GM12878 (cell line): ENCODE measurements around the gene MID1. TPM values are rescaled to one million over a fixed set of nuclear protein-coding genes. Genes with fewer than 3 reads are reported as not detected.

ENCODE experiments used
- ATAC-seq: fragments of 200-7000 bp; cut with Tn5 transposase; 3 replicates; pipeline ENCODE4 v1.9.1; 2020; ENCODE audit warnings: mild to moderate bottlenecking, moderate library complexity
- BruUV-seq: library from RNA; stranded (reverse); fragments of 400-500 nt; replicated peaks from 2 replicates; lab custom pipeline; 2021; lab: Mats Ljungman, UMichigan
- CTCF ChIA-PET: fragments of 300-600 bp; sonication (Branson Sonifier 250); formaldehyde crosslinking; extraction: SDS; loops from one replicate; lab custom pipeline; 2021; ENCODE audit warnings: inconsistent platforms; lab: Yijun Ruan, JAX
- POLR2A ChIA-PET: fragments of 350-600 bp; formaldehyde crosslinking; extraction: SDS; loops from one replicate; lab custom pipeline; 2021; ENCODE audit warnings: inconsistent platforms; lab: Charles Lee
- RAD21 ChIA-PET: fragments of 300-600 bp; sonication (Branson Sonifier 250); formaldehyde crosslinking; loops from one replicate; lab custom pipeline; 2023; ENCODE audit warnings: antibody characterized with exemption; ENCODE audit not compliant: unreplicated experiment; lab: Charles Lee
- SMC1A ChIA-PET: fragments of 300-600 bp; sonication (Branson Sonifier 250); formaldehyde crosslinking; loops from one replicate; lab custom pipeline; 2023; ENCODE audit not compliant: unreplicated experiment, uncharacterized antibody; lab: Charles Lee
- DNase-seq: peaks from one replicate; pipeline ENCODE4 v3.0.0-alpha.2; 2011; ENCODE audit warnings: low read depth, low spot score
- FAIRE-seq: peaks from 3 replicates; lab custom pipeline; 2011; peaks lifted over from hg19 to GRCh38; lab: Jason Lieb, UNC
- H2AFZ ChIP-seq: 2 replicates; pipeline ENCODE4 v1.6.0; 2011; ENCODE audit warnings: low read depth, low read length, control low read depth; ENCODE audit not compliant: control insufficient read depth
- H3K27ac ChIP-seq: 2 replicates; pipeline ENCODE4 v1.5.1; 2011; ENCODE audit warnings: control low read depth; ENCODE audit not compliant: control insufficient read depth, insufficient read depth
- H3K27me3 ChIP-seq, 2 experiments: replicated peaks in 1 of 2; 2 replicates each; pipeline versions ENCODE4 v1.6.0 to v1.6.1; 2011; ENCODE audit warnings: low read length in 1 of 2; ENCODE audit not compliant: control insufficient read depth in 2 of 2, insufficient read depth in 2 of 2
- H3K36me3 ChIP-seq, 2 experiments: 2 replicates each; pipeline ENCODE4 v1.5.1; 2011; ENCODE audit warnings: low read length in 1 of 2; ENCODE audit not compliant: control insufficient read depth in 2 of 2, insufficient read depth in 2 of 2
- H3K4me1 ChIP-seq: 2 replicates; pipeline ENCODE4 v1.6.1; 2011; ENCODE audit warnings: mild to moderate bottlenecking, low read length, moderate library complexity, mixed read lengths; ENCODE audit not compliant: control insufficient read depth, insufficient read depth
- H3K4me2 ChIP-seq: 2 replicates; pipeline ENCODE4 v1.6.0; 2011; ENCODE audit warnings: control low read depth; ENCODE audit not compliant: control insufficient read depth, insufficient read depth
- H3K4me3 ChIP-seq: fragments of 200-600 bp; sonication (generic); 2 replicates; pipeline ENCODE4 v1.5.1; 2016
- H3K79me2 ChIP-seq: 2 replicates; pipeline ENCODE4 v1.6.0; 2011; ENCODE audit warnings: low read length; ENCODE audit not compliant: control insufficient read depth, insufficient read depth
- H3K9ac ChIP-seq: 2 replicates; pipeline ENCODE4 v1.8.0; 2011; ENCODE audit warnings: low read length, control low read depth, mixed read lengths; ENCODE audit not compliant: control insufficient read depth, insufficient read depth
- H3K9me3 ChIP-seq: replicated peaks from 3 replicates; pipeline ENCODE4 v1.5.1; 2011; ENCODE audit warnings: mild to moderate bottlenecking, low read length; ENCODE audit not compliant: control insufficient read depth, insufficient read depth
- H4K20me1 ChIP-seq: 2 replicates; pipeline ENCODE4 v1.6.0; 2011; ENCODE audit not compliant: control insufficient read depth, insufficient read depth
- CREB1 ChIP-seq: IDR thresholded peaks from 2 replicates; pipeline ENCODE4 v1.6.1; 2012; ENCODE audit warnings: low read depth, mild to moderate bottlenecking, inconsistent platforms
- CREM ChIP-seq: IDR thresholded peaks from 2 replicates; pipeline ENCODE4 v1.6.1; 2014; ENCODE audit warnings: antibody characterized with exemption, low read depth
- EP300 ChIP-seq, 2 experiments: fragments of 150-350 bp in 1 of 2; IDR thresholded peaks; 2 replicates each; pipeline ENCODE4 v1.6.1; 2011 to 2012; ENCODE audit warnings: low read depth in 2 of 2, low read length in 2 of 2, borderline replicate concordance in 1 of 2, improper control_type of control experiment in 1 of 2, inconsistent platforms in 1 of 2; ENCODE audit not compliant: control insufficient read depth in 1 of 2
- ETV6 ChIP-seq, 2 experiments: fragments of 450-650 bp in 1 of 2; IDR thresholded peaks in 1 of 2; conservative IDR thresholded peaks in 1 of 2; 2 replicates each; pipeline ENCODE4 v1.6.1; 2014; ENCODE audit warnings: antibody characterized with exemption in 1 of 2, borderline replicate concordance in 1 of 2, low read depth in 1 of 2, mild to moderate bottlenecking in 1 of 2, moderate library complexity in 1 of 2
- EZH2 ChIP-seq: IDR thresholded peaks from 2 replicates; pipeline ENCODE4 v1.6.1; 2012; ENCODE audit warnings: low read depth, mild to moderate bottlenecking, control low read depth, inconsistent platforms, low read length, borderline replicate concordance; ENCODE audit not compliant: control insufficient read depth
- FOXM1 ChIP-seq: IDR thresholded peaks from 2 replicates; pipeline ENCODE4 v1.6.1; 2012; ENCODE audit warnings: low read depth, mild to moderate bottlenecking, inconsistent platforms, low read length, moderate library complexity
- MEF2B ChIP-seq: fragments of 450-650 bp; IDR thresholded peaks from 2 replicates; pipeline ENCODE4 v1.6.1; 2018; ENCODE audit warnings: mild to moderate bottlenecking, moderate library complexity; ENCODE audit not compliant: partially characterized antibody, poor library complexity, severe bottlenecking
- NBN ChIP-seq: fragments of 450-650 bp; IDR thresholded peaks from 2 replicates; pipeline ENCODE4 v1.6.1; 2016
- RFX5 ChIP-seq: IDR thresholded peaks from 2 replicates; pipeline ENCODE4 v1.6.1; 2011; ENCODE audit warnings: low read depth, low read length, improper control_type of control experiment
- SREBF1 ChIP-seq: IDR thresholded peaks from 2 replicates; pipeline ENCODE4 v1.6.1; 2012; ENCODE audit warnings: mild to moderate bottlenecking, low read length
- TCF7 ChIP-seq: IDR thresholded peaks from 2 replicates; pipeline ENCODE4 v1.6.1; 2014; ENCODE audit warnings: antibody characterized with exemption, borderline replicate concordance
- WGBS: methylation state at CpG from one replicate; pipeline ENCODE4 v1.1.6; 2016; ENCODE audit warnings: low lambda C conversion rate; ENCODE audit not compliant: insufficient replicate concordance, insufficient coverage; ENCODE audit errors: missing lambda C conversion rate; 5-methylcytosine and 5-hydroxymethylcytosine counted together
- in situ Hi-C: fragments of 300-500 bp; cut with MboI; formaldehyde crosslinking; loops from 9 replicates; pipeline ENCODE4 v1.14.3; 2018; ENCODE audit warnings: mixed read lengths
- intact Hi-C: fragments of 100-400 bp; cut with micrococcal nuclease; formaldehyde crosslinking; loops from one replicate; pipeline ENCODE4 v1.14.2; 2022; ENCODE audit not compliant: unreplicated experiment
- polyA plus RNA-seq, 11 experiments: library from polyadenylated mRNA; depleted of rRNA in 4 of 11; unstranded in 6 of 11; stranded (reverse) in 5 of 11; fragments of >200 nt; fragmentation: Nextera tagmentation in 4 of 11; fragmentation: Illumina TruSeq in 1 of 11; extraction: Ambion mirVana in 4 of 11; extraction: Trizol in 1 of 11; gene quantifications; 1 replicate in 1 of 11; 2 replicates in 10 of 11; pipeline versions ENCODE4 v1.2.1 to v1.2.3, GENCODE V29; 2011 to 2016; ENCODE audit warnings: inconsistent platforms in 2 of 11, missing spikeins in 2 of 11, low read depth in 1 of 11
- total RNA-seq, 4 experiments: library from RNA; depleted of rRNA in 3 of 4; stranded (reverse); fragments of >200 nt in 3 of 4; fragmentation: Illumina TruSeq in 1 of 4; extraction: Trizol in 1 of 4; gene quantifications; 2 replicates each; pipeline versions ENCODE4 v1.2.1 to v1.2.3, GENCODE V29; 2013 to 2021
- TF ChIP-seq, protein P1 (sequence below): fragments of 450-650 bp; IDR thresholded peaks from 2 replicates; pipeline ENCODE4 v1.6.1; 2018; ENCODE audit warnings: mild to moderate bottlenecking, low read depth, moderate library complexity; ENCODE audit not compliant: partially characterized antibody
- TF ChIP-seq, protein P2 (sequence below): IDR thresholded peaks from 2 replicates; pipeline ENCODE4 v1.6.1; 2011; ENCODE audit warnings: borderline replicate concordance, low read depth, mild to moderate bottlenecking, moderate library complexity, low read length; ENCODE audit not compliant: insufficient read depth, poor library complexity, severe bottlenecking

Gene MID1
- total and polyA plus RNA-seq, 10 of the 15 experiments (the other 5 are each of a cell fraction or from before 2014, with no cell fraction given): 0.04 to 0.51 (median 0.14) TPM; not detected in 1

DNA sequence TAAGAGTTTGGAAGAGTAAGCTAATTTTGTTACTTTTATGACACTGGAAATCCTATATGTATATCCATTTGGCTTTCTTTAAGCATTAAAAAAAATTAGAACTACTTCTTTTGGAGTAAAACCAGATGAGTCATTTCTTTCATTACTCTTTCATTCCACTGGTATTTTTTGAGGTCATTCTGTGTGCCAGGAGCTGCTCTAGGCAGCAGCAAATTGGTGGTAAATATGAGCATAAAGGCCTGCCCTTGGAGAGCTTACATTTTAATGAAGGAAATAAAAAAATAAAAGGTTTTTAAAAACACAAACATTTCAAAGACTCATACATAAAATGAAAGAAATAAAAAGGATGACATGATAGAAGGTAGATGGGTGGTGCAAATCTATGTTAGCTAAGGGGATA is 37.4 kb downstream of the MID1 start:
- TF ChIP-seq CREB1: no peak
- TF ChIP-seq, all 136 proteins: peak for 0
- H3K79me2 ChIP-seq: no peaks in the 10 kb centered on the region
- CTCF ChIA-PET: interaction anchor here (0.5 to 1.6 kb wide), 5 partner anchors 15 to 394 kb away, joined by 3 to 5 read pairs (median 3); no protein-coding TSS in a partner anchor

DNA sequence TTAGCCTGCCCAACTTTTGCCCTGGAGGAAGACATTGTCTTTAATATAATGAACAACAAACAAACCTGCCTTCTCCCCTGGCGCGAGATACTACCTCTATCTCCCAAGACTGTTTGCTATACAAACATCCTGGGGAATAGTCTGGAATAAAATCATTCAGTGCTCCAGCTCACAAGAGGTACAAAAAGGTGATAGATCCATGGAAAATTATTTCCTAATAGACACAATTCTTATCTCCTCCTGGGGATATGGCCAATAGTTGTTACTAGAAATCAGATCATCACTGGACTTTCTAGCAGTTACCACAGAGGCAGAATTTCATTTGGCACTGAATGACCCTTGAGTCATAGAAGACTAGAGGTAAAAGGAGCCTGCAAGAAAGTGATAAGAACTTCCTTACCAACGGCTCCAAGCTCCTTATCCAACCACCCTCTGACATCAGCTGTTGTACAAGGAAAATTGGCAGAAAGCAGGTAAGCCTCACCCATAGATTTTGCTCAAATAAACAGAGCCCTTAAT is 38.1 kb downstream of the MID1 start:
- WGBS: 40% methylated on average over 3 of the region's 3 CpGs
- Histone ChIP-seq H3K27ac (no peak overlapping the region), H3K79me2 (no peaks in the 10 kb centered on the region), H4K20me1 (no peaks in the 10 kb centered on the region), H3K4me1 (no peaks in the 10 kb centered on the region), H3K36me3 (no peaks in the 10 kb centered on the region), H3K4me3 (no peak overlapping the region), H3K9ac (no peak overlapping the region), H3K9me3 (no peaks in the 10 kb centered on the region), H3K4me2 (no peak overlapping the region), H2AFZ (no peak overlapping the region), H3K27me3 (no peaks in the 10 kb centered on the region)
- DNase-seq (no peak), ATAC-seq (no peak), FAIRE-seq (no peak)
- ChIA-PET SMC1A (interaction anchor here (1.0 kb wide), 1 partner anchor 41 kb away, joined by 3 read pairs; no protein-coding TSS in a partner anchor), CTCF (interaction anchor here (0.7 to 1.6 kb wide), 4 partner anchors 18 to 394 kb away, joined by 3 to 5 read pairs (median 3); no protein-coding TSS in a partner anchor), POLR2A (no interaction called here), RAD21 (no interaction called here)
- no TSS peak for BruUV-seq
- intact Hi-C loops: no loop called here
- in situ Hi-C loops: no loop called here
- no peak for TF ChIP-seq CREM
- TF ChIP-seq NBN: no peak
- TF ChIP-seq, protein P1, sequence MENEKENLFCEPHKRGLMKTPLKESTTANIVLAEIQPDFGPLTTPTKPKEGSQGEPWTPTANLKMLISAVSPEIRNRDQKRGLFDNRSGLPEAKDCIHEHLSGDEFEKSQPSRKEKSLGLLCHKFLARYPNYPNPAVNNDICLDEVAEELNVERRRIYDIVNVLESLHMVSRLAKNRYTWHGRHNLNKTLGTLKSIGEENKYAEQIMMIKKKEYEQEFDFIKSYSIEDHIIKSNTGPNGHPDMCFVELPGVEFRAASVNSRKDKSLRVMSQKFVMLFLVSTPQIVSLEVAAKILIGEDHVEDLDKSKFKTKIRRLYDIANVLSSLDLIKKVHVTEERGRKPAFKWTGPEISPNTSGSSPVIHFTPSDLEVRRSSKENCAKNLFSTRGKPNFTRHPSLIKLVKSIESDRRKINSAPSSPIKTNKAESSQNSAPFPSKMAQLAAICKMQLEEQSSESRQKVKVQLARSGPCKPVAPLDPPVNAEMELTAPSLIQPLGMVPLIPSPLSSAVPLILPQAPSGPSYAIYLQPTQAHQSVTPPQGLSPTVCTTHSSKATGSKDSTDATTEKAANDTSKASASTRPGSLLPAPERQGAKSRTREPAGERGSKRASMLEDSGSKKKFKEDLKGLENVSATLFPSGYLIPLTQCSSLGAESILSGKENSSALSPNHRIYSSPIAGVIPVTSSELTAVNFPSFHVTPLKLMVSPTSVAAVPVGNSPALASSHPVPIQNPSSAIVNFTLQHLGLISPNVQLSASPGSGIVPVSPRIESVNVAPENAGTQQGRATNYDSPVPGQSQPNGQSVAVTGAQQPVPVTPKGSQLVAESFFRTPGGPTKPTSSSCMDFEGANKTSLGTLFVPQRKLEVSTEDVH: no peak
- TF ChIP-seq FOXM1: no peak
- no peak for TF ChIP-seq ETV6 (conservative IDR thresholded peaks at IDR 0.05 in 1 of 2, IDR thresholded peaks at IDR 0.05 in 1 of 2; ENCODE audit: borderline replicate concordance in 1 of 2, low read depth in 1 of 2)
- TF ChIP-seq SREBF1: no peak
- TF ChIP-seq EP300 (IDR thresholded peaks at IDR 0.05; ENCODE audit: borderline replicate concordance in 1 of 2, control insufficient read depth in 1 of 2, low read depth in 2 of 2, low read length in 2 of 2): no peak
- TF ChIP-seq RFX5: no peak
- TF ChIP-seq, protein P2, sequence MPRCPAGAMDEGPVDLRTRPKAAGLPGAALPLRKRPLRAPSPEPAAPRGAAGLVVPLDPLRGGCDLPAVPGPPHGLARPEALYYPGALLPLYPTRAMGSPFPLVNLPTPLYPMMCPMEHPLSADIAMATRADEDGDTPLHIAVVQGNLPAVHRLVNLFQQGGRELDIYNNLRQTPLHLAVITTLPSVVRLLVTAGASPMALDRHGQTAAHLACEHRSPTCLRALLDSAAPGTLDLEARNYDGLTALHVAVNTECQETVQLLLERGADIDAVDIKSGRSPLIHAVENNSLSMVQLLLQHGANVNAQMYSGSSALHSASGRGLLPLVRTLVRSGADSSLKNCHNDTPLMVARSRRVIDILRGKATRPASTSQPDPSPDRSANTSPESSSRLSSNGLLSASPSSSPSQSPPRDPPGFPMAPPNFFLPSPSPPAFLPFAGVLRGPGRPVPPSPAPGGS: no peak
- no peak for TF ChIP-seq EZH2
- TF ChIP-seq TCF7: no peak
- TF ChIP-seq MEF2B: no peak

More for the DNA sequence above, 37.4 kb downstream of the MID1 start:
- in situ Hi-C loops: no loop called here
- H3K9me3 ChIP-seq: no peaks in the 10 kb centered on the region
- no peak overlapping the region for H3K4me3 ChIP-seq
- no peaks in the 10 kb centered on the region for H4K20me1 ChIP-seq
- no peak overlapping the region for H3K4me2 ChIP-seq
- no peaks in the 10 kb centered on the region for H3K36me3 ChIP-seq
- ChIA-PET POLR2A (no interaction called here), SMC1A (interaction anchor here (0.6 to 1.0 kb wide), 2 partner anchors 15 to 40 kb away, joined by 3 read pairs; no protein-coding TSS in a partner anchor), RAD21 (no interaction called here)
- no peaks in the 10 kb centered on the region for H3K27me3 ChIP-seq
- H3K27ac ChIP-seq: no peak overlapping the region
- BruUV-seq: no TSS peak
- H2AFZ ChIP-seq: no peak overlapping the region
- DNase-seq (no peak), ATAC-seq (no peak), FAIRE-seq (no peak)
- intact Hi-C loops: no loop called here
- no peak overlapping the region for H3K9ac ChIP-seq
- no peaks in the 10 kb centered on the region for H3K4me1 ChIP-seq
